HepG2 (cell line): ENCODE measurements around the gene FAM83C. TPM values are rescaled to one million over a fixed set of nuclear protein-coding genes. Genes with fewer than 3 reads are reported as not detected.

Experiments used
- CEBPB ChIP-seq: IDR thresholded peaks from 2 replicates; pipeline ENCODE4 v1.6.1; 2011; ENCODE audit warnings: low read depth, low read length, improper control_type of control experiment, borderline replicate concordance
- CENPT ChIP-seq: sonication (generic); formaldehyde crosslinking; IDR thresholded peaks from 2 replicates; pipeline ENCODE4 v1.8.0; 2022; ENCODE audit warnings: low read depth, mild to moderate bottlenecking, moderate library complexity, missing genetic modification reagents
- CHD2 ChIP-seq: IDR thresholded peaks from 2 replicates; pipeline ENCODE4 v1.6.1; 2011; ENCODE audit warnings: low read depth, low read length, improper control_type of control experiment
- KLF12 ChIP-seq: sonication (generic); formaldehyde crosslinking; IDR thresholded peaks from 2 replicates; pipeline ENCODE4 v1.4.0; 2020; ENCODE audit warnings: missing genetic modification reagents, borderline replicate concordance
- MAFK ChIP-seq, 2 experiments: IDR thresholded peaks in 1 of 2; conservative IDR thresholded peaks in 1 of 2; 2 replicates each; pipeline ENCODE4 v1.6.1; 2011; ENCODE audit warnings: improper control_type of control experiment in 2 of 2, low read length in 2 of 2
- MEIS2 ChIP-seq: sonication (generic); formaldehyde crosslinking; IDR thresholded peaks from 2 replicates; pipeline ENCODE4 v1.9.0; 2021; ENCODE audit warnings: mild to moderate bottlenecking, missing genetic modification reagents
- MIER2 ChIP-seq: IDR thresholded peaks from 2 replicates; pipeline ENCODE4 v1.6.1; 2016; ENCODE audit warnings: missing biosample characterization, missing genetic modification reagents
- PAWR ChIP-seq: sonication (generic); formaldehyde crosslinking; IDR thresholded peaks from 2 replicates; pipeline ENCODE4 v1.4.0; 2020; ENCODE audit warnings: missing genetic modification reagents, mild to moderate bottlenecking, borderline replicate concordance
- RAD21 ChIP-seq: fragments of 450-650 bp; formaldehyde crosslinking; IDR thresholded peaks from 2 replicates; pipeline ENCODE4 v1.5.0; 2020; ENCODE audit warnings: mild to moderate bottlenecking
- REXO4 ChIP-seq: sonication (generic); formaldehyde crosslinking; IDR thresholded peaks from 2 replicates; pipeline ENCODE4 v1.8.0; 2022; ENCODE audit warnings: missing genetic modification reagents, mild to moderate bottlenecking, borderline replicate concordance
- SATB2 ChIP-seq: sonication (generic); formaldehyde crosslinking; IDR thresholded peaks from 2 replicates; pipeline ENCODE4 v1.5.0; 2020; ENCODE audit warnings: missing genetic modification reagents
- SMAD3 ChIP-seq: sonication (generic); formaldehyde crosslinking; IDR thresholded peaks from 2 replicates; pipeline ENCODE4 v1.4.0; 2020; ENCODE audit warnings: missing genetic modification reagents
- SNAPC2 ChIP-seq: sonication (generic); formaldehyde crosslinking; IDR thresholded peaks from 2 replicates; pipeline ENCODE4 v1.8.1; 2022; ENCODE audit warnings: mild to moderate bottlenecking, missing genetic modification reagents
- SNRNP70 ChIP-seq: fragments of 200-400 bp; formaldehyde crosslinking; IDR thresholded peaks from 2 replicates; pipeline ENCODE4 v1.6.1; 2017; ENCODE audit warnings: mild to moderate bottlenecking, low read depth, low read length, moderate library complexity
- SOX6 ChIP-seq, 2 experiments: fragments of 450-650 bp in 1 of 2; sonication (generic) in 1 of 2; formaldehyde crosslinking in 1 of 2; IDR thresholded peaks; 2 replicates each; pipeline versions ENCODE4 v1.4.0 to v1.6.1; 2017 to 2020; ENCODE audit warnings: antibody characterized with exemption in 1 of 2, mild to moderate bottlenecking in 1 of 2, missing genetic modification reagents in 1 of 2
- ZC3H13 ChIP-seq: sonication (generic); formaldehyde crosslinking; IDR thresholded peaks from 2 replicates; pipeline ENCODE4 v1.8.1; 2023; ENCODE audit warnings: mild to moderate bottlenecking, missing genetic modification reagents, moderate library complexity
- ZFP36L1 ChIP-seq: sonication (generic); formaldehyde crosslinking; IDR thresholded peaks from 2 replicates; pipeline ENCODE4 v1.8.0; 2022; ENCODE audit warnings: mild to moderate bottlenecking, missing genetic modification reagents, moderate library complexity
- ZIK1 ChIP-seq: sonication (generic); formaldehyde crosslinking; IDR thresholded peaks from 2 replicates; pipeline ENCODE4 v1.5.0; 2020; ENCODE audit warnings: mild to moderate bottlenecking, low read depth, missing genetic modification reagents, borderline replicate concordance
- ZMYM2 ChIP-seq: sonication (generic); formaldehyde crosslinking; IDR thresholded peaks from 2 replicates; pipeline ENCODE4 v1.8.0; 2022; ENCODE audit warnings: mild to moderate bottlenecking, missing genetic modification reagents
- ZNF205 ChIP-seq: IDR thresholded peaks from 2 replicates; pipeline ENCODE4 v1.6.1; 2018; ENCODE audit warnings: missing biosample characterization, missing genetic modification reagents
- ZNF30 ChIP-seq: sonication (generic); formaldehyde crosslinking; IDR thresholded peaks from 2 replicates; pipeline ENCODE4 v1.5.0; 2020; ENCODE audit warnings: mild to moderate bottlenecking, missing genetic modification reagents
- ZNF556 ChIP-seq: sonication (generic); formaldehyde crosslinking; IDR thresholded peaks from 2 replicates; pipeline ENCODE4 v1.4.0; 2020; ENCODE audit warnings: mild to moderate bottlenecking, missing genetic modification reagents, borderline replicate concordance
- polyA plus RNA-seq, 8 experiments: library from polyadenylated mRNA; depleted of rRNA in 3 of 8; stranded (reverse) in 7 of 8; unstranded in 1 of 8; fragments of >200 nt; fragmentation: Illumina TruSeq in 4 of 8; extraction: Trizol in 4 of 8; gene quantifications; 2 replicates each; pipeline versions ENCODE4 v1.2.1 to v1.2.3, GENCODE V29; 2011 to 2016; ENCODE audit warnings: low read depth in 4 of 8, missing spikeins in 1 of 8, mixed read lengths in 1 of 8; ENCODE audit not compliant: insufficient read depth in 1 of 8
- total RNA-seq, 5 experiments: library from RNA; depleted of rRNA; stranded (reverse); fragments of >200 nt; fragmentation: Illumina TruSeq; extraction: Trizol; gene quantifications; 2 replicates each; pipeline ENCODE4 v1.2.3, GENCODE V29; 2016; ENCODE audit warnings: low read depth in 1 of 5
- TF ChIP-seq, protein P1 (sequence below): sonication (generic); formaldehyde crosslinking; IDR thresholded peaks from 2 replicates; pipeline ENCODE4 v1.5.0; 2020; ENCODE audit warnings: mild to moderate bottlenecking, missing genetic modification reagents, moderate library complexity
- TF ChIP-seq, protein P2 (sequence below): sonication (generic); formaldehyde crosslinking; IDR thresholded peaks from 2 replicates; pipeline ENCODE4 v1.8.0; 2022; ENCODE audit warnings: missing genetic modification reagents, mild to moderate bottlenecking, moderate library complexity, borderline replicate concordance
- TF ChIP-seq, protein P3 (sequence below): sonication (generic); formaldehyde crosslinking; IDR thresholded peaks from 2 replicates; pipeline ENCODE4 v1.5.1; 2020; ENCODE audit warnings: mild to moderate bottlenecking, missing genetic modification reagents, borderline replicate concordance

The FAM83C gene
- total and polyA plus RNA-seq, 2 of the 13 experiments (the other 11 are each of a cell fraction or from before 2014, with no cell fraction given) = 0.04 TPM; not detected in 1

- no peak for TF ChIP-seq ZC3H13 (CRISPR knock-in tag)
- TF ChIP-seq SOX6 (IDR thresholded peaks at IDR 0.05) = no peak
- peak; percentile 17; the same call in 1 of the 2 replicates for TF ChIP-seq SOX6 (CRISPR knock-in tag; IDR thresholded peaks at IDR 0.05)
- TF ChIP-seq MAFK (conservative IDR thresholded peaks at IDR 0.05 in 1 of 2, IDR thresholded peaks at IDR 0.05 in 1 of 2; ENCODE audit: low read length in 2 of 2) = peak in 1 of 2 experiments; percentile 19; a peak in 1 of 4 replicates
- no peak for TF ChIP-seq SNAPC2 (CRISPR knock-in tag)
- TF ChIP-seq, protein P1, sequence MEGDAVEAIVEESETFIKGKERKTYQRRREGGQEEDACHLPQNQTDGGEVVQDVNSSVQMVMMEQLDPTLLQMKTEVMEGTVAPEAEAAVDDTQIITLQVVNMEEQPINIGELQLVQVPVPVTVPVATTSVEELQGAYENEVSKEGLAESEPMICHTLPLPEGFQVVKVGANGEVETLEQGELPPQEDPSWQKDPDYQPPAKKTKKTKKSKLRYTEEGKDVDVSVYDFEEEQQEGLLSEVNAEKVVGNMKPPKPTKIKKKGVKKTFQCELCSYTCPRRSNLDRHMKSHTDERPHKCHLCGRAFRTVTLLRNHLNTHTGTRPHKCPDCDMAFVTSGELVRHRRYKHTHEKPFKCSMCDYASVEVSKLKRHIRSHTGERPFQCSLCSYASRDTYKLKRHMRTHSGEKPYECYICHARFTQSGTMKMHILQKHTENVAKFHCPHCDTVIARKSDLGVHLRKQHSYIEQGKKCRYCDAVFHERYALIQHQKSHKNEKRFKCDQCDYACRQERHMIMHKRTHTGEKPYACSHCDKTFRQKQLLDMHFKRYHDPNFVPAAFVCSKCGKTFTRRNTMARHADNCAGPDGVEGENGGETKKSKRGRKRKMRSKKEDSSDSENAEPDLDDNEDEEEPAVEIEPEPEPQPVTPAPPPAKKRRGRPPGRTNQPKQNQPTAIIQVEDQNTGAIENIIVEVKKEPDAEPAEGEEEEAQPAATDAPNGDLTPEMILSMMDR (CRISPR knock-in tag) = 0 out of 2 replicates have a peak, but pooled peaks have one; percentile 20
- no peak; the same call in 1 of the 2 replicates for TF ChIP-seq MEIS2 (CRISPR knock-in tag)
- TF ChIP-seq ZNF205 (CRISPR knock-in tag) = no peak
- no peak for TF ChIP-seq CENPT (CRISPR knock-in tag)
- TF ChIP-seq, protein P2, sequence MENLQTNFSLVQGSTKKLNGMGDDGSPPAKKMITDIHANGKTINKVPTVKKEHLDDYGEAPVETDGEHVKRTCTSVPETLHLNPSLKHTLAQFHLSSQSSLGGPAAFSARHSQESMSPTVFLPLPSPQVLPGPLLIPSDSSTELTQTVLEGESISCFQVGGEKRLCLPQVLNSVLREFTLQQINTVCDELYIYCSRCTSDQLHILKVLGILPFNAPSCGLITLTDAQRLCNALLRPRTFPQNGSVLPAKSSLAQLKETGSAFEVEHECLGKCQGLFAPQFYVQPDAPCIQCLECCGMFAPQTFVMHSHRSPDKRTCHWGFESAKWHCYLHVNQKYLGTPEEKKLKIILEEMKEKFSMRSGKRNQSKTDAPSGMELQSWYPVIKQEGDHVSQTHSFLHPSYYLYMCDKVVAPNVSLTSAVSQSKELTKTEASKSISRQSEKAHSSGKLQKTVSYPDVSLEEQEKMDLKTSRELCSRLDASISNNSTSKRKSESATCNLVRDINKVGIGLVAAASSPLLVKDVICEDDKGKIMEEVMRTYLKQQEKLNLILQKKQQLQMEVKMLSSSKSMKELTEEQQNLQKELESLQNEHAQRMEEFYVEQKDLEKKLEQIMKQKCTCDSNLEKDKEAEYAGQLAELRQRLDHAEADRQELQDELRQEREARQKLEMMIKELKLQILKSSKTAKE (CRISPR knock-in tag) = no peak
- TF ChIP-seq ZNF556 (CRISPR knock-in tag) = no peak
- TF ChIP-seq ZFP36L1 (CRISPR knock-in tag) = 0 out of 2 replicates have a peak, but pooled peaks have one; percentile 21
- TF ChIP-seq SATB2 (CRISPR knock-in tag) = no peak
- TF ChIP-seq SNRNP70 = no peak
- no peak for TF ChIP-seq ZNF30 (CRISPR knock-in tag)
- TF ChIP-seq CHD2 = no peak
- no peak for TF ChIP-seq PAWR (CRISPR knock-in tag)
- TF ChIP-seq SMAD3 (CRISPR knock-in tag) = peak; percentile 88
- TF ChIP-seq ZMYM2 (CRISPR knock-in tag) = peak; percentile 31; the same call in 1 of the 2 replicates
- TF ChIP-seq RAD21 (CRISPR knock-in tag) = no peak
- TF ChIP-seq MIER2 (CRISPR knock-in tag) = 0 out of 2 replicates have a peak, but pooled peaks have one; percentile 57
- TF ChIP-seq, protein P3, sequence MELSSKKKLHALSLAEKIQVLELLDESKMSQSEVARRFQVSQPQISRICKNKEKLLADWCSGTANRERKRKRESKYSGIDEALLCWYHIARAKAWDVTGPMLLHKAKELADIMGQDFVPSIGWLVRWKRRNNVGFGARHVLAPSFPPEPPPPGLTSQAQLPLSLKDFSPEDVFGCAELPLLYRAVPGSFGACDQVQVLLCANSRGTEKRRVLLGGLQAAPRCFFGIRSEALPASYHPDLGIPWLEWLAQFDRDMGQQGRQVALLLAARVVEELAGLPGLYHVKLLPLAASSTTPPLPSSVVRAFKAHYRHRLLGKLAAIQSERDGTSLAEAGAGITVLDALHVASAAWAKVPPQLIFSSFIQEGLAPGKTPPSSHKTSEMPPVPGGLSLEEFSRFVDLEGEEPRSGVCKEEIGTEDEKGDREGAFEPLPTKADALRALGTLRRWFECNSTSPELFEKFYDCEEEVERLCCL = no peak
- no peak for TF ChIP-seq ZIK1 (CRISPR knock-in tag)
- TF ChIP-seq CEBPB = no peak
- no peak for TF ChIP-seq REXO4 (CRISPR knock-in tag)
- TF ChIP-seq KLF12 = no peak
These were observed 13.7 kb upstream of the FAM83C start (continued) for GRCh38 chr20:35305682-35306556.
